SK-N-SH (cell line): Measurements from ENCODE around the gene ITK. TPM values are rescaled to one million over a fixed set of nuclear protein-coding genes. Genes with fewer than 3 reads are reported as not detected.

Experiments
- CTCF ChIA-PET: fragments of 300-600, 350-600 bp; formaldehyde crosslinking; extraction: SDS; loops from one replicate; lab custom pipeline; 2021; lab: Yijun Ruan, JAX
- POLR2A ChIA-PET: fragments of 350-600 bp; sonication (Branson Sonifier 250); formaldehyde crosslinking; extraction: SDS; loops from one replicate; lab custom pipeline; 2020; ENCODE audit warnings: antibody characterized with exemption, inconsistent platforms; lab: Yijun Ruan, JAX
- DNase-seq: peaks from one replicate; pipeline ENCODE4 v3.0.0; 2012
- H2AFZ ChIP-seq: fragments of 200-600 bp; sonication (generic); 2 replicates; pipeline ENCODE4 v1.8.1; 2016; ENCODE audit warnings: antibody characterized with exemption, mild to moderate bottlenecking, low read depth
- H3F3A ChIP-seq: fragments of 200-600 bp; sonication (generic); replicated peaks from 2 replicates; pipeline ENCODE3; 2016; ENCODE audit warnings: antibody characterized with exemption, mild to moderate bottlenecking; ENCODE audit not compliant: insufficient read depth
- H3K27ac ChIP-seq, 2 experiments: fragments of 200-500 bp in 1 of 2; fragments of 200-600 bp in 1 of 2; sonication (Bioruptor generic) in 1 of 2; sonication (generic), shearing (Covaris generic) in 1 of 2; 2 replicates each; pipeline versions ENCODE4 v1.5.1 to v1.6.1; 2014 to 2016; ENCODE audit warnings: low read depth in 2 of 2, inconsistent platforms in 1 of 2, low read length in 1 of 2, mild to moderate bottlenecking in 1 of 2, mixed read lengths in 1 of 2
- H3K27me3 ChIP-seq: fragments of 200-600 bp; sonication (generic), shearing (Covaris generic); 2 replicates; pipeline ENCODE4 v1.6.1; 2016; ENCODE audit warnings: mixed run types; ENCODE audit not compliant: insufficient read depth
- H3K36me3 ChIP-seq, 2 experiments: fragments of 200-500 bp in 1 of 2; fragments of 200-600 bp in 1 of 2; sonication (Bioruptor generic) in 1 of 2; sonication (generic) in 1 of 2; replicated peaks in 1 of 2; 2 replicates each; pipeline versions ENCODE3 to v1.5.1; 2014 to 2016; ENCODE audit warnings: low read length in 1 of 2, mild to moderate bottlenecking in 1 of 2; ENCODE audit not compliant: insufficient read depth in 2 of 2, control insufficient read depth in 1 of 2
- H3K4me1 ChIP-seq, 2 experiments: fragments of 200-500 bp in 1 of 2; fragments of 200-600 bp in 1 of 2; sonication (Bioruptor generic) in 1 of 2; sonication (generic), shearing (Covaris generic) in 1 of 2; 2 replicates each; pipeline versions ENCODE4 v1.5.1 to v1.6.1; 2014 to 2016; ENCODE audit warnings: low read depth in 1 of 2, low read length in 1 of 2, mixed run types in 1 of 2; ENCODE audit not compliant: insufficient read depth in 2 of 2, control insufficient read depth in 1 of 2
- H3K4me2 ChIP-seq: fragments of 200-600 bp; sonication (generic), shearing (Covaris generic); 2 replicates; pipeline ENCODE4 v1.6.1; 2017; ENCODE audit warnings: mixed run types
- H3K4me3 ChIP-seq, 2 experiments: fragments of 200-500 bp in 1 of 2; fragments of 200-600 bp in 1 of 2; sonication (Bioruptor generic) in 1 of 2; sonication (generic), shearing (Covaris generic) in 1 of 2; 2 replicates each; pipeline versions ENCODE4 v1.5.1 to v1.8.1; 2014 to 2016; ENCODE audit warnings: low read depth in 2 of 2, inconsistent platforms in 1 of 2, low read length in 1 of 2, mild to moderate bottlenecking in 1 of 2, mixed read lengths in 1 of 2, moderate library complexity in 1 of 2
- H3K79me2 ChIP-seq: fragments of 200-600 bp; sonication (generic); 2 replicates; pipeline ENCODE4 v1.8.1; 2017; ENCODE audit warnings: mild to moderate bottlenecking; ENCODE audit not compliant: insufficient read depth
- H3K9ac ChIP-seq: fragments of 200-600 bp; sonication (generic); 2 replicates; pipeline ENCODE4 v1.6.1; 2017; ENCODE audit warnings: mixed run types
- H3K9me2 ChIP-seq: fragments of 200-600 bp; sonication (generic); 2 replicates; pipeline ENCODE4 v1.6.1; 2017; ENCODE audit warnings: mixed run types
- H3K9me3 ChIP-seq: fragments of 200-600 bp; sonication (generic); 2 replicates; pipeline ENCODE4 v1.6.1; 2017; ENCODE audit warnings: mixed run types, mild to moderate bottlenecking, moderate library complexity
- H4K20me1 ChIP-seq: fragments of 200-600 bp; sonication (generic); 2 replicates; pipeline ENCODE4 v1.6.1; 2017; ENCODE audit warnings: mild to moderate bottlenecking, mixed run types; ENCODE audit not compliant: insufficient read depth
- EP300 ChIP-seq, 2 experiments: IDR thresholded peaks; 2 replicates each; pipeline versions ENCODE4 v1.4.0 to v1.6.1; 2012; ENCODE audit warnings: borderline replicate concordance in 1 of 2, low read depth in 1 of 2, low read length in 1 of 2
- EZH2phosphoT487 ChIP-seq: fragments of 200-600 bp; sonication (generic); IDR thresholded peaks from 2 replicates; pipeline ENCODE4 v1.6.1; 2017; ENCODE audit warnings: low read depth, mixed run types, mild to moderate bottlenecking, antibody characterized with exemption, moderate library complexity, borderline replicate concordance
- FOSL2 ChIP-seq: IDR thresholded peaks from 2 replicates; pipeline ENCODE4 v1.4.0; 2012; ENCODE audit warnings: low read depth, mild to moderate bottlenecking, moderate library complexity, borderline replicate concordance
- GATA2 ChIP-seq: sonication (generic); formaldehyde crosslinking; IDR thresholded peaks from 2 replicates; pipeline ENCODE4 v1.5.0; 2020; ENCODE audit warnings: mild to moderate bottlenecking, missing genetic modification reagents
- NRF1 ChIP-seq: IDR thresholded peaks from 2 replicates; pipeline ENCODE4 v1.6.1; 2012; ENCODE audit warnings: low read depth, mild to moderate bottlenecking, low read length
- RAD21 ChIP-seq: IDR thresholded peaks from 2 replicates; pipeline ENCODE4 v1.6.1; 2012; ENCODE audit warnings: mild to moderate bottlenecking, low read length
- REST ChIP-seq: IDR thresholded peaks from 2 replicates; pipeline ENCODE4 v1.6.1; 2012; ENCODE audit warnings: mild to moderate bottlenecking, low read depth, low read length, moderate library complexity
- SMC3 ChIP-seq: IDR thresholded peaks from 2 replicates; pipeline ENCODE4 v1.6.1; 2012; ENCODE audit warnings: low read depth, low read length, improper control_type of control experiment
- TEAD4 ChIP-seq: IDR thresholded peaks from 2 replicates; pipeline ENCODE4 v1.4.0; 2012; ENCODE audit warnings: mild to moderate bottlenecking, borderline replicate concordance; ENCODE audit not compliant: insufficient read depth
- YY1 ChIP-seq: IDR thresholded peaks from 2 replicates; pipeline ENCODE4 v1.4.0; 2012; ENCODE audit warnings: low read depth, mild to moderate bottlenecking
- WGBS: methylation state at CpG from one replicate; pipeline ENCODE4 v1.1.6; 2017; ENCODE audit warnings: low lambda C conversion rate; 5-methylcytosine and 5-hydroxymethylcytosine counted together
- polyA plus RNA-seq, 3 experiments: library from polyadenylated mRNA; depleted of rRNA; stranded (reverse); fragments of >200 nt; gene quantifications; 2 replicates each; pipeline ENCODE4 v1.2.3, GENCODE V29; 2012

Gene ITK
- polyA plus RNA-seq, 1 of the 3 experiments (the other 2 are of a cell fraction): not detected

GRCh38 chr5:157157293-157157891 lies 23.2 kb upstream of the ITK start:
- Histone ChIP-seq H3K36me3 (no peaks in the 10 kb centered on the region), H3K4me3 (no peak overlapping the region), H3K9ac (no peak overlapping the region), H2AFZ (no peak overlapping the region), H3F3A (no peaks in the 10 kb centered on the region), H4K20me1 (no peaks in the 10 kb centered on the region), H3K9me3 (no peaks in the 10 kb centered on the region), H3K9me2 (no peaks in the 10 kb centered on the region), H3K27me3 (peaks cover 12% of the 10 kb centered on the region; the same call in 1 of the 2 replicates), H3K79me2 (no peaks in the 10 kb centered on the region), H3K27ac (no peak overlapping the region), H3K4me1 (no peaks in the 10 kb centered on the region), H3K4me2 (no peak overlapping the region)
- ChIA-PET POLR2A (interaction anchor here (0.7 kb wide), 1 partner anchor 217 kb away, joined by 3 read pairs; no protein-coding TSS in a partner anchor), CTCF (interaction anchor here (0.6 to 2.0 kb wide), 2 partner anchors 9 to 15 kb away, joined by 3 to 6 read pairs; no protein-coding TSS in a partner anchor)
- TF ChIP-seq REST (no peak), EP300 (IDR thresholded peaks at IDR 0.05; ENCODE audit: borderline replicate concordance in 1 of 2, low read depth in 1 of 2, low read length in 1 of 2) (no peak)
- DNase-seq: no peak
- WGBS: 77% methylated on average over 1 of the region's 1 CpG

DNA sequence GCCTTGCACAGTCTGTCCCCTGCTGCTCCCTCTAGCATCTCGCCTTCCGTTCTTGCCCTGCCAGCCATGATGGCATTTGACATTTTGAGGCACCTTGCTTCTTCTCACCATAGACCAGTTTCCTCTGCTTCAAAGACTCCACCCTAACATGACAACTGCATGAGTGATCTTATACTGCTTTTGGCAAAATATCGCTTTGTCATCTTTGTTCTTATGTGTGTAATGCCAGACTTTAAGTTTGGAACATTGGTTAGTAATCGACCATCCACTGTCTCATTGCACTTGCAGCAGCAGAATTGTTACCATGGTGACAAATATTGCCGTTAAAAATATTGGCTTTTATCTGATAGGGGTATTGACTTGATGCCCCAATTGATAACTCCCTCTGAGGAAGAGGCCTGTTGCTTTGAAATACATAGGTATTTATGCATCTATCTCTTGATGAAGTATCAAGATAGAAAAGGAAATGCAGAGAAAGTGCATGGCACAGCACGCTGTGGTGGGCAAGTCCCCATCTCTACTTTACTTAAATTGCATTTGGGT lies 21.4 kb upstream of the ITK start:
- no peak for DNase-seq
- H2AFZ ChIP-seq: no peak overlapping the region
- peaks cover 16% of the 10 kb centered on the region; the same call in 1 of the 2 replicates for H3K27me3 ChIP-seq
- WGBS: 46% methylated on average over 6 of the region's 6 CpGs
- no peaks in the 10 kb centered on the region for H3K36me3 ChIP-seq
- H3K79me2 ChIP-seq: no peaks in the 10 kb centered on the region
- H3K9me3 ChIP-seq: no peaks in the 10 kb centered on the region
- POLR2A ChIA-PET: no interaction called here
- no peaks in the 10 kb centered on the region for H3K4me1 ChIP-seq
- no peak for TF ChIP-seq GATA2 (CRISPR knock-in tag)
- no peak for TF ChIP-seq SMC3
- no peak for TF ChIP-seq NRF1
- no peak for TF ChIP-seq RAD21
- no peak for TF ChIP-seq YY1
- no peak for TF ChIP-seq TEAD4
- no peak for TF ChIP-seq EZH2phosphoT487
- TF ChIP-seq REST: no peak
- TF ChIP-seq FOSL2: no peak
- TF ChIP-seq, all 33 proteins: peak for 0
- Histone ChIP-seq H3K9me2 (no peaks in the 10 kb centered on the region), H3K4me2 (no peak overlapping the region), H3F3A (no peaks in the 10 kb centered on the region), H3K4me3 (no peak overlapping the region), H3K27ac (no peak overlapping the region), H3K9ac (no peak overlapping the region), H4K20me1 (no peaks in the 10 kb centered on the region)
- CTCF ChIA-PET: no interaction called here
